ENCODE data around the gene FBXL13.
"Not testable (repeated sequence)": the region's sequence is repeated elsewhere in the genome, so short reads cannot be mapped to it uniquely, and the experiment has no call there.

The FBXL13 gene

DNA sequence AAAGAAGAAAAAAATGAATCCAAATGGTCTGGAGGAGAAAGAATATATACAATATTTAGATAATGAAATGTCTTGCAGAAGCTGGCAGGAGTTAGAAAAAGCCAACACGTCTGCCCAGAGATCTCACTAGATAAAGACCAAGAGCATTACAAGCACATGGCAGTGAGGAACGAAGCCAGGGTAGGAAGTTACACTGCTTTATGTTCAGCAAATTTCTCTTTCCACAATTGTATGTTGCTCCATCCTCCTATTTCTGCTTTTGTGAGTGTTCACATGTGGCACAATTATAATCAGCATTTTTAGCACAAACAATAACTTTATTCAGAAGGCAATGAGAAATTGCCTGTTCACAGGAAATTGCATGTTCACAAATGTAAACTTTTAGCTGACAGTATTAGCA lies 108.1 kb downstream of the FBXL13 start:
- no peak overlapping the region for H3K4me3 ChIP-seq (ENCODE audit: low read length)
- TF ChIP-seq ZNF274 (IDR thresholded peaks at IDR 0.05; ENCODE audit: low read depth, low read length): no peak

DNA sequence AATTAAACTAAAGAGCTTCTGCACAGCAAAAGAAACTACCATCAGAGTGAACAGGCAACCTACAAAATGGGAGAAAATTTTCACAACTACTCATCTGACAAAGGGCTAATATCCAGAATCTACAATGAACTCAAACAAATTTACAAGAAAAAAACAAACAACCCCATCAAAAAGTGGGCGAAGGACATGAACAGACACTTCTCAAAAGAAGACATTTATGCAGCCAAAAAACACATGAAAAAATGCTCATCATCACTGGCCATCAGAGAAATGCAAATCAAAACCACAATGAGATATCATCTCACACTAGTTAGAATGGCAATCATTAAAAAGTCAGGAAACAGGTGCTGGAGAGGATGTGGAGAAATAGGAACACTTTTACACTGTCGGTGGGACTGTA lies 112.6 kb downstream of the FBXL13 start:
- H3K4me3 ChIP-seq (ENCODE audit: low read length): not testable (repeated sequence)

DNA sequence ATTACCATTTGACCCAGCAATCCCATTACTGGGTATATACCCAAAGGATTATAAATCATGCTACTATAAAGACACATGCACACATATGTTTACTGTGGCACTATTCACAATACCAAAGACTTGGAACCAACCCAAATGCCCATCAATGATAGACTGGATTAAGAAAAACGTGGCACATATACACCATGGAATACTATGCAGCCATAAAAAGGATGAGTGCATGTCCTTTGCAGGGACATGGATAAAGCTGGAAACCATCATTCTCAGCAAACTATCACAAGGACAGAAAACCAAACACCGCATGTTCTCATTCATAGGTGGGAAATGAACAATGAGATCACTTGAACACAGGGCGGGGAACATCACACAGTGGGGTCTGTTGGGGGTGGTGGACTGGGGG lies 116.6 kb downstream of the FBXL13 start:
- H3K4me3 ChIP-seq (ENCODE audit: low read length): not testable (repeated sequence)

DNA sequence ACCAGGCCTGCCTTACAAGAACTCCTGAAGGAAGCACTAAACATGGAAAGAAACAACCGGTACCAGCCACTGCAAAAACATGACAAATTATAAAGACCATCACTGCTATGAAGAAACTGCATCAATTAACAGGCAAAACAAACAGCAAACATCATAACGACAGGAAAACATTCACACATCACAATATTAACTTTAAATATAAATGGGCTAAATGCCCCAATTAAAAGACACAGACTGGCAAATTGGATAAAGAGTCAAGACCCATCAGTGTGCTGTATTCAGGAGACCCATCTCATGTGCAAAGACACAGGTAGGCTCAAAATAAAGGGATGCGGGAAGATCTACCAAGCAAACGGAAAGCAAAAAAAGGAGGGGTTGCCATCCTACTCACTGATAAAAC lies 120.2 kb downstream of the FBXL13 start:
- not testable (repeated sequence) for H3K4me3 ChIP-seq (ENCODE audit: low read length)

DNA sequence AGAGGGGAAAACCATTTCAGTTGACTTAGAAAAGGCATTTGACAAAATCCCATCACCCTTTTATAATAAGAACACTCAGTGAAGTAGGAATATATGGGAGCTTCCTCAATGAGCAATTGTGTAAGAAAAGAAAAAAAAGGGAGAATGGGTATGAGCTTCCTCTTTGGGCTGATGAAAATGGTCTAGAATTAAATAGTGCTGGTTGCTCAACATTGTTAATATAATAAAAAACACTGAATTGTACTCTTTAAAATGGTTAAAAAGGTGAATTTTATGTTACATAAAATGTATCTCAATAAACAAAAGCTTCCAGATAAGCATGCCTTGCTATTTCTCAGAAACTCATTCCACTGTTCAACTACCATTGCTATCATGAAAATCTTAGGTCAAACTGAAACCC lies 121.2 kb downstream of the FBXL13 start:
- H3K4me3 ChIP-seq (ENCODE audit: low read length): no peak overlapping the region
- no peak for TF ChIP-seq ZNF274 (IDR thresholded peaks at IDR 0.05; ENCODE audit: low read depth, low read length)

DNA sequence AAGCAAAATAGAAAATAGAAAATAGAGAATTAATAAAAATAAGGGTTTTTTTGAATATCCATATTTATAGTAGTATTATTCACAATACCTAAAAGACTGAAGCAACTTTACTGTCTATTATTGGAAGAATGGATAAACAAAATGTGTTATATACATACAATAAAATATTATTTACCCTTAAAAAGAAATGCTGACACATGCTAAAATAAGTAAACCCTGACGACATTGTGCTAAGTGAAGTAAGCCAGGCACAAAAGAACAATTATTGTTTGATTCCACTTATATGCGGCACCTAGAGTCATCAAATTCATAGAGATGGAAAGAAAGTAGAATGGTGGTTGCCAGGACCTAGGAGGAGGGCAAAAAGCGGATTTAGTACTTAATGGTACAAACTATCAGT lies 122.8 kb downstream of the FBXL13 start:
- no peak for TF ChIP-seq ZNF274 (IDR thresholded peaks at IDR 0.05; ENCODE audit: low read depth, low read length)
- H3K4me3 ChIP-seq (ENCODE audit: low read length): no peak overlapping the region

DNA sequence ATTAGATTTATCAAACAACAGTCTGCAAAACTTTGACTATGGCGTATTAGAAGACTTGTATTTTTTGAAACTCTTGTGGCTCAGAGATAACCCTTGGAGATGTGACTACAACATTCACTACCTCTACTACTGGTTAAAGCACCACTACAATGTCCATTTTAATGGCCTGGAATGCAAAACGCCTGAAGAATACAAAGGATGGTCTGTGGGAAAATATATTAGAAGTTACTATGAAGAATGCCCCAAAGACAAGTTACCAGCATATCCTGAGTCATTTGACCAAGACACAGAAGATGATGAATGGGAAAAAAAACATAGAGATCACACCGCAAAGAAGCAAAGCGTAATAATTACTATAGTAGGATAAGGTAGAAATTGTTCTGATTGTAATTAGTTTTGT lies 130.4 kb downstream of the FBXL13 start:
- no peak for TF ChIP-seq ZNF274 (IDR thresholded peaks at IDR 0.05; ENCODE audit: low read depth, low read length)

DNA sequence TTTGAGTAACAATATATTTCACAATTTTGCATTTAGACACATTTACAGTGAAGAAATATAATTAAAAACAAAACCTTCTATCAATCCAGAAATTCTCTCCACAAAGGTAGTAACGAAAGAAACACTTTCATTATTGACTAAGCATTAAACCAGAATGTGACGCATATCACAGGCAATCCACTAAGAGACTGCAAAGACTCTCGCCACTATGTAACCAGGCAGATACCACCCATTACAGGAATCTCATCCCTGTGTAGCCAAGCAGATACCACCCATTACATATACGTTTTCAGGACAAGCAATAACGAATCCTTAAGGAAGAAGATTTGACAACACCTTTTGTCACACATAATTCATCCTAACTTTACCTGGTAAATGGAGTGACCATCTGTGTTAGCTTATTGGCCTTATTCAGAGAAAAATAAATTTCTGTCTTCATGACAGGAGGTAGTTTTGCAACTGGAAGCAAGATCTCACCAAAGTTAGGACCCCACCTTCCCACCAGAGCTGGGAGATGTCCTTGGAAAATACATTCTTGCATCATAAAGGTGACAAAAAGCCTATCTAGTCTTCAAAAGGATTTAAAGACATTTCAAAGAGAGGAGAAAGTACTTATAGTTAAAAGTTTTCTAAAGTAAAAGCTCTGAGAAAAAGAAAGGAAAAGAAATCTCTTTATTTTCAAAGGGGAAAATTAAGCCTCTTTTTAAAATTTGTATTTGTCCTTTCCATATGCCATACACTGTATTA lies 131.0 kb downstream of the FBXL13 start:
- H3K4me3 ChIP-seq (ENCODE audit: low read length): no peak overlapping the region
- TF ChIP-seq ZNF274 (IDR thresholded peaks at IDR 0.05; ENCODE audit: low read depth, low read length): no peak

More for the DNA sequence above, 130.4 kb downstream of the FBXL13 start:
- H3K4me3 ChIP-seq (ENCODE audit: low read length): no peak overlapping the region

DNA sequence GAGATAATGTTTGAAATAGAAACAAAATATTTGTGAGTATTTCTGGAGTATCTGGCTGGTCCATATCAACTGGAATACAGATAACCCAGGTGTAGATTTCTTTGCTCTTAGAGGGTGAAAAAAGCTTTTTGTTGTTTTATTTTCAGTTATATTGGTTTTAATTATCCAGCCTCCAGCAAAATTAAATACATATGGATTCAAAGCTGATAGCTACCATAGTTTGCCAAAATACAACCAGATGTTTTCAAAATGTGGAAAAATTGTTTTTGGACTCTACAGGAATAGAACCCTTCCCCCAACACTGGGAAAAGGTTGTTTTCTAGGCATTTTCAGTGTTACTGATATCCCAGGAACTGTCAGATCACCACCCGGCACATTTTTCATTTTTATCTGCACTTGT lies 131.7 kb downstream of the FBXL13 start:
- no peak for TF ChIP-seq ZNF274 (IDR thresholded peaks at IDR 0.05; ENCODE audit: low read depth, low read length)
- H3K4me3 ChIP-seq (ENCODE audit: low read length): no peak overlapping the region

DNA sequence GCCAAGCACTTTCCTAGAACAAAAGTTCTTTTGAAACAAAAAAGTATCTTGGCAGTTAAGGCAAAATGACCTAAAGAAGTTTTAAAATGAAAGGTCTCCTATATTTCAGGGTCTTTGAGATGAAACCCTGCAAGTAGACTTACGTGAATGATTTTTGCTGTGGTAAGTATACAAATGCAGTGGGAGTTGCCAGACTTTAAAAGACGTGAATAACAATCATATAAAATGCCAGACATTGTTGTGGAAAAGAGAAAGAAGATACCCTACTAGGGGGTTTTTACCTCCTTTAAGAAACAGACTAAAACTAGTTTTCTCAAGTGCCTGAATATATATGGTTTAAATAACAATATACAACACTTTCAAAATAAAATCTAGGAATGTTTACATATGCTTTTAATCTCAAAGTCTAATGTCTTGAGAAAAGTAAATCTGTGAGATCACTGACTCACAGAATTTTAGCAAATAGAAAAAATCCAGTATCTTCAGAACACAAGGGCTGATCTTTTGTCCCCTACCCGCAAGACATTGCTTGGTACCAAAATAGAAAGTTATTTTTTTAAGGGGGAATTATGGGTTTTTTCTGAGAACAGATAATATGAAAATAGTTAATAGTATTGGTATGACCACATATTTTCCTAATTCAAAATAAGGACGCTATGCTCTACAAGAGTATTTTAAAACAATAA lies 132.3 kb downstream of the FBXL13 start:
- no peak overlapping the region for H3K4me3 ChIP-seq (ENCODE audit: low read length)
- TF ChIP-seq ZNF274 (IDR thresholded peaks at IDR 0.05; ENCODE audit: low read depth, low read length): no peak

DNA sequence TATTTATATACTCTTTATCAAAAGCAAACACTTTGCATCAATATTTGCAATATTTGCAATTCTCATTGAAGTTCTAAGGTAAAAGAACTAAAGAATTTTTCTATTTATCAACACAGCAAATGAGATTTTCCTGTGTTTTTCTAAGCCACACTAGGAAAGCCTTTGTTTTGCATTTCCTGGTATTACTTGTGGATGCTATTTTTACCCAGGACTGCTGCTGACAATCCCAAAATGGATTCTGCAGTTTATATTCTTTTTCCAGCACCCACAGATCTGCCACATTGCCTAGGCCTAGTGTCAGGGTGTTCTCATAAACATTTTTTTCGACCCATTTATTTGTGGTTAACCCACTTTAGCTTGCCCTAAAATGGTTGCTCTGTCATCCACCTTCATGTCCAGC lies 135.9 kb downstream of the FBXL13 start:
- TF ChIP-seq ZNF274 (IDR thresholded peaks at IDR 0.05; ENCODE audit: low read depth, low read length): no peak
- H3K4me3 ChIP-seq (ENCODE audit: low read length): no peak overlapping the region

DNA sequence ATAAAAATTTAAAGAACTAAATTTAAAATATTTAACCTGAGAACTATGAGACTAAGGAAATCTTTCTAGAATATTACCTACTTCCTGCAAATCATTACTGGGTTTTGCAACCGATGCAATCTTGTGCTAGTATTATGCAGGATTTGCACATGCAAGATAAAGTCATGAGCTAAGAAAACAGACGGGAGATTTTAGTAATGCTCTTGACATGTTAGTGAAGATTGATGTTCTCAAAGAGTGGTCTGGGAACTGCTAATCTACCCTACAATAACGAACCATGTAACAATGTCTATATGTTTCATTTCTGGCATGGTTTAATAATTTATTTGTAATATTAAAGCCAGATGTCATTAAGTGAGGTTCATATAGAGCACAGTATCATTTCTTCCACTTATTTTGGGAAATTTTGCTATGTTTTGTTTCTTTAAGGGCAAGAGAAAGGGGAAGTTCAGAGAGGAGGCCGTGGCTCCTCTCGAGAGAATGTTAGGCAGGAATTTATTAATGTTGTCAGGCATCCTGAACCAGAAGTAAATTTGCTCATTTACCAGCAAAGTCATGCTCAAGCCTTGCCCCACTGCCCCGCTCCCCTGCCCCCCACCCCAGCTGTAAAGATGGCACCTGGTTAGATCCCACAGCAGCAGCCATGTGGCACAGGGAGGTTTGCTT lies 139.0 kb downstream of the FBXL13 start:
- no peak overlapping the region for H3K4me3 ChIP-seq (ENCODE audit: low read length)
- TF ChIP-seq ZNF274 (IDR thresholded peaks at IDR 0.05; ENCODE audit: low read depth, low read length): no peak

DNA sequence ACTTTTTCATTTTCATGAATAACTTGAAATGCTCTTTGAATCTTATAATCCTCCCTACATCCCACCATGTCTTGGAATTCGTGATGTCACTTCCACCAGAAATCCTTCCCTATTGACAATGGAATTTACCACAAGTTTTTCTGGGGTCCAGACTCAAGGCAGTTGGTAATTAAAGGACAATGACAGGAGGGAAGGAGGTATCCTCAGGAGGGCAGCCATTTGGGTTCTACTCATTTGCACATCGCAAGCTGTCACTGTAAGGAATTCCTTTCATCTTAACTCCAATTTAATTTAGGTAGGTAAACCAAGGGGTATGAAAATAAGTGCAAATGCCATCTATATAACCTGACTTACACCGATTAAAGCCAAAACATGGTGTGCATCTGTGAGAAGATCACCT lies 139.9 kb downstream of the FBXL13 start:
- no peak overlapping the region for H3K4me3 ChIP-seq (ENCODE audit: low read length)
- TF ChIP-seq ZNF274 (IDR thresholded peaks at IDR 0.05; ENCODE audit: low read depth, low read length): no peak

DNA sequence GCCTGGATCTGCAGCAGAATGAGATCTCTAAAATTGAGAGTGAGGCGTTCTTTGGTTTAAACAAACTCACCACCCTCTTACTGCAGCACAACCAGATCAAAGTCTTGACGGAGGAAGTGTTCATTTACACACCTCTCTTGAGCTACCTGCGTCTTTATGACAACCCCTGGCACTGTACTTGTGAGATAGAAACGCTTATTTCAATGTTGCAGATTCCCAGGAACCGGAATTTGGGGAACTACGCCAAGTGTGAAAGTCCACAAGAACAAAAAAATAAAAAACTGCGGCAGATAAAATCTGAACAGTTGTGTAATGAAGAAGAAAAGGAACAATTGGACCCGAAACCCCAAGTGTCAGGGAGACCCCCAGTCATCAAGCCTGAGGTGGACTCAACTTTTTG lies 140.4 kb downstream of the FBXL13 start:
- no peak overlapping the region for H3K4me3 ChIP-seq (ENCODE audit: low read length)
- no peak for TF ChIP-seq ZNF274 (IDR thresholded peaks at IDR 0.05; ENCODE audit: low read depth, low read length)

DNA sequence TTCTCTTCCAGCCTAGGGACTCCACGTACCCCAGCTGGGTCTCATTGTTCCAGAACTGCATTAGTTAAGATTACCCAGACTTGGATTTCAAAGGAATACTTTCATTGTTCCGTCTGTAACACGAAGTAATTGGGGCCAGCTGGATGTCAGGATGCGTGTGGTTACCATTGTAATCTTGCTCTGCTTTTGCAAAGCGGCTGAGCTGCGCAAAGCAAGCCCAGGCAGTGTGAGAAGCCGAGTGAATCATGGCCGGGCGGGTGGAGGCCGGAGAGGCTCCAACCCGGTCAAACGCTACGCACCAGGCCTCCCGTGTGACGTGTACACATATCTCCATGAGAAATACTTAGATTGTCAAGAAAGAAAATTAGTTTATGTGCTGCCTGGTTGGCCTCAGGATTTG lies 140.8 kb downstream of the FBXL13 start:
- H3K4me3 ChIP-seq (ENCODE audit: low read length): no peak overlapping the region
- TF ChIP-seq ZNF274 (IDR thresholded peaks at IDR 0.05; ENCODE audit: low read depth, low read length): no peak

Data from GM08714 (cell line).